Measurements from ENCODE around the gene PRELID3B.

PRELID3B gene

DNA sequence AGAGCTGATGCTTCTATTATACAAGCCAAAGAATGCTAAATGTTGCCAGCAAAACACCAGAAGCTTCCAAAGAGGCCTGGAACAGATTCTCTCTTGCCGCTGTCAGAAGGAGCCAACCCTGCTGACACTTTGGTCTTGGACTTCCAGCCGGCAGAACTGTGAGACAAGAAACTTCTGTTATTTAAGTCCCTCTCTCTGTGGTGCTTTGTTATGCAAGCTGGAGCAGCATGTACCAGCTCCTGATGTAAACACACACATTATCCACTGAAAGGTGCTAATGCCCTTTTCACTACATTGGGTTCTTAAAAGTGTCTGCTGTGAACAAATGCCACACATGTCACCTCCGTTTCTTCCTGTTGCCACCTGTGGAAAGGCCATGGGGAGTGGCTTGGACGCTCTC, 25.9 kb upstream of the PRELID3B start:
- TF ChIP-seq, protein P1, sequence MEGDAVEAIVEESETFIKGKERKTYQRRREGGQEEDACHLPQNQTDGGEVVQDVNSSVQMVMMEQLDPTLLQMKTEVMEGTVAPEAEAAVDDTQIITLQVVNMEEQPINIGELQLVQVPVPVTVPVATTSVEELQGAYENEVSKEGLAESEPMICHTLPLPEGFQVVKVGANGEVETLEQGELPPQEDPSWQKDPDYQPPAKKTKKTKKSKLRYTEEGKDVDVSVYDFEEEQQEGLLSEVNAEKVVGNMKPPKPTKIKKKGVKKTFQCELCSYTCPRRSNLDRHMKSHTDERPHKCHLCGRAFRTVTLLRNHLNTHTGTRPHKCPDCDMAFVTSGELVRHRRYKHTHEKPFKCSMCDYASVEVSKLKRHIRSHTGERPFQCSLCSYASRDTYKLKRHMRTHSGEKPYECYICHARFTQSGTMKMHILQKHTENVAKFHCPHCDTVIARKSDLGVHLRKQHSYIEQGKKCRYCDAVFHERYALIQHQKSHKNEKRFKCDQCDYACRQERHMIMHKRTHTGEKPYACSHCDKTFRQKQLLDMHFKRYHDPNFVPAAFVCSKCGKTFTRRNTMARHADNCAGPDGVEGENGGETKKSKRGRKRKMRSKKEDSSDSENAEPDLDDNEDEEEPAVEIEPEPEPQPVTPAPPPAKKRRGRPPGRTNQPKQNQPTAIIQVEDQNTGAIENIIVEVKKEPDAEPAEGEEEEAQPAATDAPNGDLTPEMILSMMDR (conservative IDR thresholded peaks at IDR 0.05): no peak
- H3K27ac ChIP-seq: no peak overlapping the region

DNA sequence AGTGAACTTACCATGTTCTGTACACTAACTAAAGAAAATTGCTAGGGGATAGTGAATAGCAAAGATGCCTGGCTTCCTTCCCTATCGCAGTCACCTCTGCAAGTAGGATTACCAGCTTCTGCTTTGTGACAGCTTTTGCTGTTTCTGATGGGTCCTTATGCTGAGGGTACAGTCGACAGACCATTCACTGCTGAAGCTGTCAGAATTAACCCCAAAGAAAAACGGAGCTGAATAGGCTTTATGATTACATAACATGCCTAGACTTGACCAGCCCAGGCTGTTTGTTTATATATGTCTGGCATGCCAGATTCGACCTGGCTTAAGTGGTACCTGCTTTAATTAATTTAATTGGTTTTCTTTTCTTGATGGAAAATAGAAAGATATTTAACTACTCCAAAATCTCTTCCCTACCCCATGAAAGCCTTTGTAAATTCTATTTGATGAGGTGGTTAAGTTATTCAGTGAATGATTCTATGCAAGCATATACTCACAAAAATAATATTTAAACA, 21.7 kb upstream of the PRELID3B start:
- no peak overlapping the region for H3K27ac ChIP-seq
- TF ChIP-seq, protein P1 (conservative IDR thresholded peaks at IDR 0.05): no peak

DNA sequence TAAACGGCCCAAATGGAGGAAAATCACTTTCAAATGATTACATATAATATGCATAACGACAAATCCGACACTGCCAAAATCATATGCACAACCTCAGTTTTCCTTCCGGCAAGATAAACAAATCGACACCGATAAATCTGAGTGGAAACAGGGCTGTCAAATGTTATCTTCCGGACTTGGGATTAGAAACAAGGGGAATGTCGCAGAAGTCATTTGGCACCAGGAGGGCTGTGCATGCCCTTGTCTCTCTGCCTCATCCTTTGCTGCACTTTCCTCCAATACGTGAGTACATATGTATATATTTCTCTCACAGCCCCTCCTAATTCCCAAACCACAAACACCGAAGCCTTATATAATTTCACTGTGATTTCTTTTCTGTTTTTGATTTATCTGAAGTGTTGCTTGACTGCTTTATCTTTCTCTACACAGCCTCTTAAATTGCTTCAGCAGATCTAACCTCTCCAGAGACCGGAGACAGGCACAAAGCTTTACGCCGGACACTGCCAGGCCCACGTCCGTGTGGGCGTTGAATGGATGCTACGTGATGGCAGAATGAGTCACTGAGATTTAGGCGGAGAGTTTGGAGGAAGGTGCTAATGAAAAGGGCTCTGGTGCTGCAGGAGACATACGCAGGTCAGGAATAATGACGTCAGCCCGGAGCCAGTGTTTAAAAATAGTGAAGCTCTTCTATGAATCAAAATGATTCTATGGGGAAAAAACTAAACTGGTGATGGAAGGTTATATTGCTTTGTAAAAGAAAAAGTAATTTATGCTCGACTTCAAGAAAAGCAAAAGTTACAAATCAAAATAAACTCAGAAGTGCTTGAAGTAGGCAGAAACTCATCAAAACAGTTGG, 21.0 kb upstream of the PRELID3B start:
- no peak overlapping the region for H3K27ac ChIP-seq
- TF ChIP-seq, protein P1 (conservative IDR thresholded peaks at IDR 0.05): no peak

DNA sequence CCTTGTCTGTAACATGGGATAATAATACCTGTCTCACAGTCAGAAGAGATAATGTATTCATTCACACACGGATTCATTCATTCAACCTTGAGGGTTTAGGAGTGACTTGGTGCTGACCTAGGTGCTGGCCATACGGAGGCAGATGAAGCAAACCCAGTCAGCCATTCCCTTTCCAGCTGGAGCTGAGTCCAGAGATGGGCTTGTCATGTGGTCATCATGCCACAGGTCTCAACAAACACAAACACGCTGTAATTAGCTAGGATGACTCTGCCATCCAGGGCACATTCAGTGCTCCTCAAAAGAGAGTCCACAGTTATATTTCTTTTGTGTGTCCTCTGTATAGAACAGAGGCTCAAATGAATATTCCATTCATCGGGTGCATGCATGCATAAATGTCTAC, 19.5 kb upstream of the PRELID3B start:
- TF ChIP-seq, protein P1 (conservative IDR thresholded peaks at IDR 0.05): no peak
- H3K27ac ChIP-seq: no peak overlapping the region

DNA sequence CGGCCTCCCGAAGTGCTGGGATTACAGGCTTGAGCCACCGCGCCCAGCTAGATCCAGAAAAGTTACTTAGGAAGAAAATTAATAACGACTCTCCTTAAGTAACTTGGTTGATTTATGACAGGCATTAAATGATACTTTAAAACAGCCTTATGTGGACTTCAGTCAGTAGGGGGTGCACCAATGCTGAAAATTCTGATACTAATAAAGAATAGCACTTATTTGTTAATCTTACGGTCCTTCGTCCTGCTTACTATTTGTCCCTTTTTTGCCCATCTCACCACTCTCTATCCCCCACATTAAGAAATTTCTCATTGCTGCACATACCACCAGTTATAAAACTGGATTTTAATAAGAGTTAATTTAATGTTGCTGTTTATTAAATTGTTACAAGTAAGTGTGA, 12.7 kb upstream of the PRELID3B start:
- TF ChIP-seq, protein P1 (conservative IDR thresholded peaks at IDR 0.05): peak; percentile 73
- H3K27ac ChIP-seq: no peak overlapping the region

DNA sequence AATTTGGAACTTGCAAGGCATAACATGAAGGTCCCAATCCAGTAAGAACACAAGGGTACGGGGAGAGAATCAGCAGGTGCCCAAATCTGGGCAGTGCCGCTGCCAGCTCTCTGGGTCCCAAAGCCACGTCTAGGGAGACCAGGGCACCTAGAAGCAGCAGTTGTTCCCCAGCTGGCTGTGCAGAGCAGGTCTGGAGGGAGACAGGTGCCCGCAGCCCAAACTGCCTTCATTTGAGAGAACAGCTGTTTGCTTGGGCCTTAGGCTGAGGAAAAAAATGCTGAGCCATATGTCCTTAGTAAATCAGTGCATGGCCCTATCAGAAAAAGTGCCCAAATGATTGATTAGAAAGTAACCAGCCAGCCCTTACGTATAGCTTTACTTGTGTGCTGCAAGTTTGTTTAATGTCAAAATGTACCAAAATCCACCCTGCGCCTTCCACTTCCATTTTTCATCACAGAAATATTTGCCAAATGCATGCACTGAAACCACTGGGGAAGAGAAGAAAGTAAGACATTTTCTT, 9.1 kb upstream of the PRELID3B start:
- TF ChIP-seq, protein P1 (conservative IDR thresholded peaks at IDR 0.05): no peak
- no peak overlapping the region for H3K27ac ChIP-seq

DNA sequence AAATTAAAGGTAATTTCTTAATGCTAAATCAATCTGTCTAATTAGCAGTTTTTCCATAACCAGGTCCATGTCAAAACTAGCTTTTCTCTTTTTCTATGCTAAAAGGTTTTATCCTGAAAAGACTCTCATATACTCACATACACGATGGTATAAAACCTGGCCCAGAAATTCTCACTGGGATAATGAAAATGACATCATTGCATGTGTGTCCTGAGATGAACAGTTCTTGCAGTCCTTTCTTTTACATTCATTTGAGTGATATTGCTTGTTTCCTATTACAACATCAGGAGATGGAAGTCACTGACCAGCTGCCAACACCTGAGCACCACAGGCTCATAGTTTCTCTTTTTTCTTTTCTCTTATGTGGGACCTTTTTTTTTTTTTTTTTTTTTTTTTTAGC, 7.9 kb upstream of the PRELID3B start:
- TF ChIP-seq, protein P1 (conservative IDR thresholded peaks at IDR 0.05): no peak
- no peak overlapping the region for H3K27ac ChIP-seq
